Measurements from ENCODE around the gene PBX1. TPM values are rescaled to one million over a fixed set of nuclear protein-coding genes. Genes with fewer than 3 reads are reported as not detected.

The PBX1 gene
- total RNA-seq, 2 donors from 2014 or later = 59.9 to 79.2 TPM

- H3K9me3 ChIP-seq (ENCODE audit: control insufficient read depth, low read length) = no peaks in the 10 kb centered on the region
- DNase-seq = no peak
- Mint-ChIP-seq H3K27ac (no peak overlapping the region), H3K36me3 (ENCODE audit: low read depth) (peaks cover 2% of the 10 kb centered on the region), H3K9me3 (no peaks in the 10 kb centered on the region), H3K4me3 (no peak overlapping the region), H3K27me3 (ENCODE audit: insufficient read depth) (no peaks in the 10 kb centered on the region), H3K4me1 (peaks cover 61% of the 10 kb centered on the region)
- no peak overlapping the region for H3K4me3 ChIP-seq (ENCODE audit: low read length)
- H3K27ac ChIP-seq (ENCODE audit: low read depth, low read length) = no peak overlapping the region
- H3K9ac ChIP-seq (ENCODE audit: extremely low read depth, low read length, poor library complexity, severe bottlenecking) = no peak overlapping the region
- peaks cover 23% of the 10 kb centered on the region for H3K4me1 ChIP-seq (ENCODE audit: control insufficient read depth, insufficient read depth, low read length)
- H3K36me3 ChIP-seq (ENCODE audit: control insufficient read depth, insufficient read depth, low read length) = no peaks in the 10 kb centered on the region
- WGBS, 2 experiments (ENCODE audit: insufficient coverage in 1 of 2, insufficient read length in 1 of 2) = 80 to 81% methylated on average over 1 to 3 of the region's 3 CpGs
- no peak for TF ChIP-seq CTCF (conservative IDR thresholded peaks at IDR 0.05)
- H3K27me3 ChIP-seq (ENCODE audit: control insufficient read depth, insufficient read depth, low read length, poor library complexity, severe bottlenecking) = no peaks in the 10 kb centered on the region
These were observed 46.5 kb downstream of the PBX1 start for GRCh38 chr1:164605254-164606091.

GRCh38 chr1:164607351-164607750 is 48.4 kb downstream of the PBX1 start:
- TF ChIP-seq CTCF (conservative IDR thresholded peaks at IDR 0.05) = no peak
- peaks cover 2% of the 10 kb centered on the region for H3K36me3 Mint-ChIP-seq (ENCODE audit: low read depth)
- no peak for DNase-seq
- H3K27ac Mint-ChIP-seq = no peak overlapping the region
- H3K27me3 ChIP-seq (ENCODE audit: control insufficient read depth, insufficient read depth, low read length, poor library complexity, severe bottlenecking) = no peaks in the 10 kb centered on the region
- H3K4me3 ChIP-seq (ENCODE audit: low read length) = no peak overlapping the region
- 88 to 97% methylated on average over 3 of the region's 3 CpGs for WGBS, 2 experiments (ENCODE audit: insufficient coverage in 1 of 2, insufficient read length in 1 of 2)
- H3K27ac ChIP-seq (ENCODE audit: low read depth, low read length) = no peak overlapping the region
- H3K4me1 Mint-ChIP-seq = peaks cover 64% of the 10 kb centered on the region
- no peak overlapping the region for H3K9ac ChIP-seq (ENCODE audit: extremely low read depth, low read length, poor library complexity, severe bottlenecking)
- no peak overlapping the region for H3K4me3 Mint-ChIP-seq
- peaks cover 20% of the 10 kb centered on the region for H3K4me1 ChIP-seq (ENCODE audit: control insufficient read depth, insufficient read depth, low read length)
- no peaks in the 10 kb centered on the region for H3K9me3 ChIP-seq (ENCODE audit: control insufficient read depth, low read length)
- H3K36me3 ChIP-seq (ENCODE audit: control insufficient read depth, insufficient read depth, low read length) = no peaks in the 10 kb centered on the region
- H3K27me3 Mint-ChIP-seq (ENCODE audit: insufficient read depth) = no peaks in the 10 kb centered on the region
- H3K9me3 Mint-ChIP-seq = no peaks in the 10 kb centered on the region

- TF ChIP-seq CTCF (conservative IDR thresholded peaks at IDR 0.05) = no peak
- Mint-ChIP-seq H3K27ac (no peak overlapping the region), H3K27me3 (ENCODE audit: insufficient read depth) (no peaks in the 10 kb centered on the region), H3K4me3 (no peak overlapping the region), H3K9me3 (no peaks in the 10 kb centered on the region), H3K36me3 (ENCODE audit: low read depth) (peaks cover 2% of the 10 kb centered on the region), H3K4me1 (peaks cover 66% of the 10 kb centered on the region)
- no peaks in the 10 kb centered on the region for H3K27me3 ChIP-seq (ENCODE audit: control insufficient read depth, insufficient read depth, low read length, poor library complexity, severe bottlenecking)
- no peaks in the 10 kb centered on the region for H3K9me3 ChIP-seq (ENCODE audit: control insufficient read depth, low read length)
- H3K4me1 ChIP-seq (ENCODE audit: control insufficient read depth, insufficient read depth, low read length) = peaks cover 13% of the 10 kb centered on the region
- no peaks in the 10 kb centered on the region for H3K36me3 ChIP-seq (ENCODE audit: control insufficient read depth, insufficient read depth, low read length)
- no peak overlapping the region for H3K27ac ChIP-seq (ENCODE audit: low read depth, low read length)
- DNase-seq = no peak
- no peak overlapping the region for H3K9ac ChIP-seq (ENCODE audit: extremely low read depth, low read length, poor library complexity, severe bottlenecking)
- no peak overlapping the region for H3K4me3 ChIP-seq (ENCODE audit: low read length)
These were observed 49.7 kb downstream of the PBX1 start for GRCh38 chr1:164608651-164609057.

Measured in endodermal cell (in vitro differentiated cells).